Myometrial cell (primary cell): ENCODE data around the gene CKMT1B. TPM values are rescaled to one million over a fixed set of nuclear protein-coding genes. Genes with fewer than 3 reads are reported as not detected.

ENCODE experiments used
- total RNA-seq: library from RNA; depleted of rRNA; stranded (reverse); fragments of >200 nt; gene quantifications from 2 replicates; pipeline ENCODE4 v1.2.3, GENCODE V29; 2015

CKMT1B gene
- not detected in 2 replicates for total RNA-seq

DNA sequence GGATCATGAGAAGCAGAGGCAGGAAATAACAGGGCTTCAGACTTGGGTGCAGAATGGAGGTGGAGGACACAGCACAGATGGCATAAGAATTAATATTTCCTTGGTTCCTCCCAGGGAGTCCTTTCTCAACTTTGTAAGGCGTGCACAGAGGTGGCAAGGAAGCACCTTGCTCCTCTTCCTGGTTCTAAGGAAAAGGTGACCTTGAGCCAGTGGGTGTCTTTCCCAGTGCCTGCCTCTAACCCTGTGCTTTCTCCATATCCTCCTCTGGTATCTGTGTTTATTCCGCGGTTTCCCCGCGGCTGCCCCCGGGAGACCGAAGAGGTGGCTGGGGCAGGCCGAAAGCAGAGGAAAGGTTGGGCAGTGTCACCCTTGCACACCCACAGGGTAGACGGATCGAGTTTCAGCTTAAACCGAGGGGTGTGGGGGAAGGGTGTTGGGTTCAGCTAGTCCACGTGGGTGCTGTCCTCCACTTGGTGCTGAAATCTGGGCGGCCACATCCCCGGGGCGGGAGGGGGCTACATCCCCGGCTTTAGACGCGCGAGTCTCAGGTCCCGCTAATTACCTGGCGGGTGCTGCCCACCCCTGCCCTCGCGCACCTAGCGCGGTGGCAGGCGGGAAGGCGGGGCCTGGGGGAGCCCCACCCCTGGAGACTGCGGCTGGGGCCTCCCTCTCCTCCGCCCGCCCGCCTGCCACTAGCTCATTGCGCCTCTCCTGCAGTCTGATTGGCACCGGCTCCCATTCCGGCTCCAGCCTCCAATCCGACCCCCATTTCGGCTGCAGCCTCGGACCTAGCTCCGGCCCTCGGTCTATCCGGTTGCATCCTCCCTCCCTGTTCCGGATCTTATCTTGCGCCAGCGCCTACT, at the start of gene CKMT1B:
Gene CKMT1B, plus strand, starts transcription at position 700 of the 863 bp plus-strand sequence. CDS start 192 bp downstream, outside the sequence.

DNA sequence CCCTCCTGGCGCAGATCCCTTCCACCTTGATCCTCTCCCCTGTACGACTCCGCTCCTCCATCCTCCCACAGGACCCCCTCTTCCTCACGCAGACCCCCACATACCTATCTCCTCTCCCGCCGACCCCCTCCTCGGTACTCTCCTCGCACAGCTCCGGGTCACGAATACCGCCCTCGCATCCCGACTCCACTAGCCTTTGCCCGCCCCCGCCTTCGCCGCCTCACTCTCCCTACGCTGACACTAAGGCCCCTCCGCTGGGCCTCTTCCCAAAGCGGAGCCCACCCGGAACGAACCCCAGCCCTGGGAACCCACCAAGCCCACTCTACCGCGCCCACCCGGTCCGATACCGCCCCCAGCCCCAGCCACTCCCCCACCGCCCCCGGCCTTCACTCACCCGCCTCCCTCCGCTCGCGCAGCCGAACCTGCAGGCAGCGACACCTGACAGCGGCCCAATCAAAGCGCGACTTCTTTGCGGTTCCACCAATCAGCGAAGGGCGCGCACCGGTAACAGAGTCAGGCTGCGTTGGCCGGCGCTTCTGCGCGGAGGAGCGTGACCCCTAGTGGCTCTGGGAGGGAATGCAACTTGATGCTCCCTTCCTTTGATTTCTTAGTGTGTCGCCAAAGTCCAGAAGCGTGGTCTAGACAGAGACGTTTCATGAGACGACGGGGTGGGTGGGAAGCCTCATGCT, 3.9 kb upstream of the CKMT1B start, which contains the start of gene PPIP5K1:
Gene PPIP5K1, minus strand, starts transcription at position 431 of the 689 bp plus-strand sequence. CDS start 5,704 bp downstream, outside the sequence.

DNA sequence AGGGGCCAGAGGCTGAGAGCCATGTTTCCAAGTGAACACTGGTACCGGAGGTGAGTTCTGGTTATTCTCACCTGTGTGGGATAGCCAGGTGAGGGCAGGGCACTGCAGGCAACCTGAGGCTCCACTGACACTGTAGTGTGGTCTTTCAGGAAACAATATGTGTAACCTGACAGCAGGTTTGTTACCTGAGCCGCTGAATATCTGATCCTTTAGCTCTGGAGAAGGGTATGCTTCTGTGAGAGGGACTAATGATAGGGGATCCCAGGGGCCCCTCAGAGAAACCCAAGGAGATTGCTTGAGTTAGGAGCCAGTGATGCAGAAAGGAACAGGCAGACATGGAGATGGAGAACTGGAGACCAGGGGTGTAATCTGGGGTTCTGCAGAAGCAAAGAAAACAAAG, 24.9 kb downstream of the CKMT1B start, which contains the start of gene STRC:
Gene STRC, minus strand, starts transcription at position 101 of the 400 bp plus-strand sequence. Its CDS starts 78 bp downstream, at position 23.

Other genes starting within 250 kb of the CKMT1B start
- 5.7 and 14.4 TPM in 2 replicates for gene ZSCAN29, start 223.0 kb upstream of the CKMT1B start, total RNA-seq
- gene TUBGCP4, start 222.9 kb upstream of the CKMT1B start, total RNA-seq = 6.1 and 10.3 TPM in 2 replicates
- 38.9 and 52.3 TPM in 2 replicates for gene TP53BP1, start 100.9 kb upstream of the CKMT1B start, total RNA-seq
- gene MAP1A, start 76.4 kb upstream of the CKMT1B start, total RNA-seq = 30.6 and 36.9 TPM in 2 replicates
- gene PPIP5K1, start 3.8 kb upstream of the CKMT1B start, total RNA-seq = 6.6 and 15.2 TPM in 2 replicates
- gene STRC, start 24.8 kb downstream of the CKMT1B start, total RNA-seq = not detected in 2 replicates
- gene CATSPER2, start 54.8 kb downstream of the CKMT1B start, total RNA-seq = 0.58 and 2.1 TPM in 2 replicates
- gene CKMT1A, start 99.8 kb downstream of the CKMT1B start, total RNA-seq = not detected in 2 replicates
- gene PDIA3, start 152.4 kb downstream of the CKMT1B start, total RNA-seq = 266 and 294 TPM in 2 replicates
- gene ELL3, start 182.9 kb downstream of the CKMT1B start, total RNA-seq = 0.86 and 20.0 TPM in 2 replicates
- 734 and 748 TPM in 2 replicates for gene SERF2, start 198.3 kb downstream of the CKMT1B start, total RNA-seq
- not detected in 2 replicates for gene SERINC4, start 206.2 kb downstream of the CKMT1B start, total RNA-seq
- 15.9 and 24.8 TPM in 2 replicates for gene HYPK, start 206.6 kb downstream of the CKMT1B start, total RNA-seq
- 17.6 and 21.8 TPM in 2 replicates for gene MFAP1, start 230.7 kb downstream of the CKMT1B start, total RNA-seq
- 6.1 and 23.6 TPM in 2 replicates for gene WDR76, start 233.0 kb downstream of the CKMT1B start, total RNA-seq